ENCODE measurements around the gene ENPP6.

DNA sequence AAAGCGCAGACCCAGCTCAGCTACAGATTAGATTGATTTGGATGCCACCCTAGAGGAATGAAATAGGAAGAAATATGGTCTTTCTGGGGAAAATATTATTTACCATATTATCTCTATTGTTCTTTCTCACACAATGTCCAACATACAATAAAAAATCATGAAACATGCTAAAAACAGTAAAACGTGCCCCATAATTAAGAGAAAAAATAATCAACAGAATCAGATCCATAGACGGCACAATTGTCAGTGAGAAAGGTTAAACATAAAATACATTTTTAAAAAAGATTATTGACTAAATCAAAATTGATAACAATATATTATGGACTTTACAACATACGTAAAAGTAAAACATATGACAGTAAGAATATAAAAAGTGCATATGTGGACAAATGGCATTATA, 90.9 kb downstream of the ENPP6 start:
- no peak for TF ChIP-seq CTCF (conservative IDR thresholded peaks at IDR 0.05; ENCODE audit: low read depth, low read length)
- no peak for TF ChIP-seq EZH2 (IDR thresholded peaks at IDR 0.05; ENCODE audit: low read length, unreplicated experiment)
- TF ChIP-seq EZH2phosphoT487 (IDR thresholded peaks at IDR 0.05; ENCODE audit: borderline replicate concordance, low read length) = no peak

Measured in PC-3 (cell line).